ENCODE measurements around the gene UBR1.

DNA sequence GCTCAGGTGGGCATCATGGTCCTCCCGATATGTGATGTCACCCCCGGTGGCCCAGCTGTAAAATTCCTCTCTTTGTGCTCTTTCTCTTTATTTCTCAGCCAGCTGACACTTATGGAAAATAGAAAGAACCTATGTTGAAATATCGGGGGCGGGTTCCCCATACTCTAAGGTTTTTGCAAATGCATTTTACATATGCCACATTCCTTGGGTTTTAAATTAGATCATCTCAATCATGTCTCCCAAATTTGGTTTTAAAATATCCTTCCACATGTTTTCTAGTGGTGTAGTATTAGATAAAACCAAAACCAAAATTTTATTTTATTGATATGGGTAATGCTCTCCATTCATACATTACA, 23.1 kb upstream of the UBR1 start:
- TF ChIP-seq, protein P1, sequence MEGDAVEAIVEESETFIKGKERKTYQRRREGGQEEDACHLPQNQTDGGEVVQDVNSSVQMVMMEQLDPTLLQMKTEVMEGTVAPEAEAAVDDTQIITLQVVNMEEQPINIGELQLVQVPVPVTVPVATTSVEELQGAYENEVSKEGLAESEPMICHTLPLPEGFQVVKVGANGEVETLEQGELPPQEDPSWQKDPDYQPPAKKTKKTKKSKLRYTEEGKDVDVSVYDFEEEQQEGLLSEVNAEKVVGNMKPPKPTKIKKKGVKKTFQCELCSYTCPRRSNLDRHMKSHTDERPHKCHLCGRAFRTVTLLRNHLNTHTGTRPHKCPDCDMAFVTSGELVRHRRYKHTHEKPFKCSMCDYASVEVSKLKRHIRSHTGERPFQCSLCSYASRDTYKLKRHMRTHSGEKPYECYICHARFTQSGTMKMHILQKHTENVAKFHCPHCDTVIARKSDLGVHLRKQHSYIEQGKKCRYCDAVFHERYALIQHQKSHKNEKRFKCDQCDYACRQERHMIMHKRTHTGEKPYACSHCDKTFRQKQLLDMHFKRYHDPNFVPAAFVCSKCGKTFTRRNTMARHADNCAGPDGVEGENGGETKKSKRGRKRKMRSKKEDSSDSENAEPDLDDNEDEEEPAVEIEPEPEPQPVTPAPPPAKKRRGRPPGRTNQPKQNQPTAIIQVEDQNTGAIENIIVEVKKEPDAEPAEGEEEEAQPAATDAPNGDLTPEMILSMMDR (IDR thresholded peaks at IDR 0.05) = no peak
- TF ChIP-seq ZFX (IDR thresholded peaks at IDR 0.05; ENCODE audit: borderline replicate concordance) = no peak

Data from 22Rv1 (cell line).